SIG-M5 treated with dmso at 0.1 percent for 504 hours (cell line): Measurements from ENCODE around the gene SMIM14.
"Not testable (repeated sequence)": the region's sequence is repeated elsewhere in the genome, so short reads cannot be mapped to it uniquely, and the experiment has no call there.

ENCODE experiments used
- DNase-seq: peaks from one replicate; lab custom pipeline; 2025; ENCODE audit not compliant: unreplicated experiment; lab: John Stamatoyannopoulos, UW

SMIM14 gene

GRCh38 chr4:39505581-39505980, 133.1 kb downstream of the SMIM14 start:
- no peak for DNase-seq

GRCh38 chr4:39504538-39504937, 134.1 kb downstream of the SMIM14 start:
- no peak for DNase-seq

- not testable (repeated sequence) for DNase-seq
Measured at GRCh38 chr4:39502664-39503035, 136.0 kb downstream of the SMIM14 start.

- DNase-seq: no peak
Measured at GRCh38 chr4:39502019-39502663, 136.5 kb downstream of the SMIM14 start.

- DNase-seq: no peak
Measured at GRCh38 chr4:39498727-39499020, 140.0 kb downstream of the SMIM14 start.

- DNase-seq: no peak
Measured at GRCh38 chr4:39497909-39498726, 140.5 kb downstream of the SMIM14 start.
